ENCODE measurements around the gene ABI3BP.

The ABI3BP gene

DNA sequence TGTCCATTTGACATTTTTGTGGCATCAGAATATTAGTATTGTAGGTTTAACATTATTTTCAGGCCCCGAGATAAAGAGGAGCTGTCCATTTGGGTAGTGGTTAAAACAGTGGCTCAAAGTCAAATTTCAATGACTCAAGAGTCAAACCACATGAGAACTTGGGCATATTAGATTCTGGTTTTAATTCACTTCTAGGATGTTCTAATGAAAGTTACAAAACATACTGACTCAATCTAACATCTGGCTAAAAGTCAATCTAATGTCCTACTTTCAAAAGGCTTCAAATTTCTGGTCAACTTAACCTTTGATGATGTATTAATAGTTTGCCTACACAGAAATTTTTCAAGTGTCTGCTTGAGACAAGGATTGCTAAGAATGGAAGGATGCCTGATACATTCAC, 112.4 kb downstream of the ABI3BP start:
- DNase-seq = no peak

DNA sequence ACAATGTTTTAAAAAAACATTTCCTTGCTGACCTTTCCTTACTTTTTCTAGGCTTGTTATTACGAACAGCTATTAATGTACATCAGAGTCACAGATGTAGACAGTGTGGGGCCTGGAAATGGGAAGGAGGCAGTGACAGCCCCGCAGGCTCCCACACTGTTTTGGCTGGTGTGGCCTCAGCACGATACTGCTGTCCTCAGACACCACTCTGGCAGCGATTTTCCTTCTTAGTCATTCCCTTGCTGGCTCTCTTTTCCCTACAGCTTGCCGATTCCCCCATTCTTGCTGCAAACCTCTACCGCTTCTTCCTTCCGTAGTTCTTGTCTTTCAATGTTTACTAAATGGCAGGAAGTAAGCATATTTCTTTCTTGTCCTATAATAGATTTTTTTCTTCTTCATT, 113.1 kb downstream of the ABI3BP start:
- no peak for DNase-seq

DNA sequence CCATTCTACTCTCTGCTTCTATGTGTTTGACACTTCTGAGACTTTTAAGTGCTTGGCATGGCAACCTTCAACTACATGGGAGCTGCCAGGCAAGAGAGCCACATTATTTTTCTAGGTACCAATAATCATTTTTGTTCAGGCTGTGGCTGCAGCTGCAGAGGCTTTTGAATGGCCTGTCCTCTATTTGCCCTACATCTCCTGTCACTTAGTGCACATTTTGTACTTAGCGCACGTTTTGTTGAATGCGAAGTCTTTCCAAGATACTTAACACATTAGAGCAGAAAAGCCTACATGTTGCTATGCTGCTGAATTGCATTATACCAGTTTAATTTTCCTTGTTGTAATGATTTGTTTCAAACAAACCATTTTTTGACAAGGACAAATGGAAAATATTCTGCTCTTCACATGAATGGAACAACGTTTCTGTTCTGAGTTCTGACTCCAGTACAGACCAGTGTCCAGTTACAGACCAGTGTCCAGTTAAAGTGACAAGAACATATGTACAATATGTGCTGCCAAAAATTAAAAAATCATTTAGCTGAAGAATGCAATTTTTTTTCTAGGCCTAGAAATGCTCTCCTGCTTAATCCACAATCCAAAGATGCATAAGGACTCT, 113.9 kb downstream of the ABI3BP start:
- DNase-seq = no peak

DNA sequence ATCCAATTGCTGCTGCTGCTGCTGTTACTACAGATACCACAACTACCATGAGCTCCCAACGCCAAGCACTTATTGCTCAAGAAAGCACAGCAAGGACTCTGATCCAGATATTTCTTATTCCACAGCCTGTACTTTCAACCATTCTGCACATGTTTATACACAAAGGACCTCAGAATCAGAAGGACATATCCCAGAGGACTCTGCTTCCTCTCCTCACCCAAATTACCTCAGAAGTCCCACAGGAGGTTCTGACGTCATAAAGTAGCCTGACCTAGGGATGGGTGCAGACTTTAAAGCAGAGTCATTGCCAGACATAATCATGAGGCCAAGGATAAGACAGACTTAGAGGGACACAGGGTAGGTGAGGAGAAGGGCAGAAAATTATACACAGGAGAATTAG, 115.9 kb downstream of the ABI3BP start:
- no peak for DNase-seq

DNA sequence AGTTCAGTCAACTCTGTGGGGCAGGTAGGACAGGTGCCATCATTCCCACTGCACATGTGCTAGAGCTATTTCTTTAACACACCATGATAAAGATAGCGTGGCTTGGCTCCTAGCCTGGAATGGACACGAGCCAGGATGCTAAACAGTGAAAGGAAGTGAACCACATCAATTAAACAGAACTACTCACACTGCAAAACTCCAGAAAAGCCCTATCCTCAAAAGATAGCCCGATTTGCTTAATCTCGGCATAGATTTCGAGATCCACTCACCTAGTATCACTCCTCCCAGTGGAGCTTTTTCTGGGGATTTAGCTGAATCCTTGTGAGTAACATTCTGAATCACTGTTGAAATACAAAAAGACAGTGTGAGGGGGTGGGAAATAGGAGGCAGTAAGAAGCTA, 118.0 kb downstream of the ABI3BP start:
- no peak for DNase-seq

DNA sequence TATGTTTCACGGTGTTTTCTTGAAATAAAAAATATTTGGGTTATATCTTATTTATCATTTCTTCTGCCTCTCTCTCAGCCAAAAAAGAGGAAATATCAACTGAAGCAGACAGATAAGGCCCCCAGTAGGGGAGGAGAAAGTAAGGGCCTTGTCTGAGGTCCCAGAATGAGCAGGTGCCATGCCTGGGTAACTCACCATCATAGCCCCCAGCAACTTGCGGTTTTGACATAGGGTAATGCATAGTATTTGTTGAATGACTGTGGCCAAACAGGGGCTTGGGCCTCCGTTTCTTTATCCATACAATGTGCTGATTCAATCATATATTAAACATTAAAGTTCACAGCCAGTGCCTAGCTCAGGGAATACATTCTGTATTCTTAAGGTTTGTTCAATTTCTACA, 119.6 kb downstream of the ABI3BP start:
- no peak for DNase-seq

DNA sequence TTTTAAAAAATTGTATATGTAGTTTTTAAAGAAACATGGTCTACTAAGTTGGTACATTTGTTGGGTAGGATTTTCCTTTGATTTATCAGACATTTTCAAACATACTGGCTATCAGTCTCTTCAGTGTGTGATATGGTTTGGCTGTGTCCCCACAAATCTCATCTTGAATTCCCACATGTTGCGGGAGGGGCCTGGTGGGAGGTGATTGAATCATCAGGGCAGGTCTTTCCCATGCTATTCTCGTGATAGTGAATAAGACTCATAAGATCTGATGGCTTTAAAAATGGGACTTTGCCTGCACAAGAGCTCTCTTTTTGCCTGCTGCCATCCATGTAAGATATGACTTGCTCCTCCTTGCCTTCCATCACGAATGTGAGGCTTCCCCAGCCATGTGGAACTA, 121.9 kb downstream of the ABI3BP start:
- DNase-seq = no peak

DNA sequence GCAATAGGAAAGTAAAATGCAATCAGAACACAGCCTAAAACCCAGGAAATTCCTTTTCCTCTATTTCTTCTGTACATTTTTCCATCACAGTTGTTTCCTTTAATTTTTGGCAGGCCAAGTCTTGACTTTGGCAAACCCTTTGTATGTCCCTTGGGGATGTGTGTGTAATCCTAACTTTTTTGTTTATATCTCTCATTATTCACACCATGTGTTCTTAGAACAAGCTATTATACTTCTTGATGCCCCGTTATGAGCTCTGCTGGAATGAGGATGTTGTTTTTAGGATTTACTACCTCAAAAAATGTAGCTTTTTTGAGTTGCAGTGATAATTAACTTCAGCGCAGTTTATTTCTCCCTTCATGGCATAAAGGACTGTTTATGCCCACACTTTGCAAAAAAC, 123.4 kb downstream of the ABI3BP start:
- no peak for DNase-seq

DNA sequence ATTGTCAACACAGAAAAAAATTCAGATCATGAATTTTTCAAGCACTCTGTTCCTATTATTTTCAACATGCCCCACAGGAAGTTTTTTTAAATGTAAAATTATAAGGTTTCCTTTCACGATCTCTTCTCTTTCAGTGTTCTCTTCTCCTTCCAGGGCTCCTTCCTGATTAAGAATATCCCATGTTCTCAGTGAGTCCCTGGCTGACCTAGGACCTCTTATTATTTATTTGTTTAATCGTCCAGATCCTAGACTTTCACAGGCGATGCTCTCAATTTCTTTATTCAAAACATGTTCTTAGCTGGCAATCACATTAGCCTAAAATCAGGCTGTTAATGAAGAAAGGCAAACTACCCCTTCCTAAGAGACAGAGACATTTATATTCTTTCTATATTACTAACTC, 124.3 kb downstream of the ABI3BP start:
- DNase-seq = no peak

DNA sequence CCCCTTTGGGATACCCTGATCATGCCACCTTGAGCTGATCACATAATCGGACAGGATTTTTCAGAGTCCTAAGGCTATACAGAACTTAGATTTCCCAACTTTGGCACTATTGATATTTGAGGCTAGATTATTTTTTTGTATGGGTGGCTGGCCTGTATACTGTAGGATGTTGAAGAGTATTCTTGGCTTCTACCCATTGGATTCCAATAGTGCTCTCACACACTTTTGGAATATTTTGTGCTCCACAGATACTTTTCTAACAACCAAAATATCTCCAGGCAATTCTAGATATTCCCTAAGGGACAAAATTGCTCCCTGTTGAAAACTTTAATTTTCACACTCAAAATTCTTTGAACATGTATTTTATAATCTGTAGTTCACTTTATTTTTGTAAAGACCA, 125.1 kb downstream of the ABI3BP start:
- no peak for DNase-seq

DNA sequence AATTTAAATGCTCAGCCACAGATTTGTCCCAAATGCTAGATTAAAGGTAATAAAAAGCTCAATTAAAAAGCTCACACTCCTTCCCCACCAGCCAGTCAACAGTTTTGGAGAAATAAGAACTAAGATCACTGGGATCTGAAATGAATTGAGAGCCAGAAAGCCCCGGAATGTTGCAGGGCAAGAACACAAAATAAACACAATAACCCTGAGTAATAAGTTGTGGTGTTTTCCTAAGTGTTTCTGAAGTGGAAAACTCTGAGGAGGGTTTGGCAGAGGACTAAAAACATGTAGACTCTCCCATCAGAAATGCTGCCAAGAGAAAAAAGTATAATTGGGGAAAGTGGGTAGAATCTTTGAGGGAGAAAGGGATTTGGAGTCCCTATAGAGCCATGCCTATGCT, 127.8 kb downstream of the ABI3BP start:
- DNase-seq = no peak

DNA sequence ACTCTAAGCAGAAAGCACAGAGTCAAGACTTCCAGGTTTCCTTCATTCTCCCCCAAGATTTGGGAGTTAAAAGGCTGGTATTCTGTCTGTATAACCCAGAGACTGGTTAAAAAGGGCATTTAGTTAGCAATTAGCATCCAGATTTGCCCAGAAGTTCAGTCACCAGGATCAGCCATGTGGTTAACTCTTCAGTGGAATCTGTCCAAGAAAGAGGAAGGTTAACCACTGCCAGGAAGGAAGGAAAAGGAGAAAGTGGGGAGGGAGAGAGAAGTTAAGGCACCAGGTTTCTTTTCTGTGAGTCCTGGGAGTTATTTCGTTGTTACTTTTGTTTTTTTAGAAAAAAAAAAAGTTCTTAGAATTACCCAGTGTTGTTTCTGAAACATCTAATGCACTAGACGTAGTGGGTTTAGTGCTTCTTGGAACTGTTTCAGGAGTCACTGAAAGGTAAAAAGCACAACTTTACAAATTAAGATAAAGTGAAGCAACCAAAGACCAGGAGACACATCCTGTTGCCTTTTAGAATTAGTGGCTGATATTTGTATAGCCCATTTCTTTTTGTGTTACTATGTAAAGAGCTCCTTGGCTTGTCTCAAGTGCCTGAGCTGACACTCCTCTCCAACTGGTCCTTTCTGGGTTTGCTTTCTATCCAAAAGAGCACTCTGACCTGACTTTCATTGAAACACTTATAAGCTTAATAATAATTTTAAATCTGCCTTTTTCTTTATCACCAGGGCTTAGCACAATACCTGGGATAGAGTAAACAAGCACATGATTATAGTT, 128.6 kb downstream of the ABI3BP start:
- DNase-seq = no peak

DNA sequence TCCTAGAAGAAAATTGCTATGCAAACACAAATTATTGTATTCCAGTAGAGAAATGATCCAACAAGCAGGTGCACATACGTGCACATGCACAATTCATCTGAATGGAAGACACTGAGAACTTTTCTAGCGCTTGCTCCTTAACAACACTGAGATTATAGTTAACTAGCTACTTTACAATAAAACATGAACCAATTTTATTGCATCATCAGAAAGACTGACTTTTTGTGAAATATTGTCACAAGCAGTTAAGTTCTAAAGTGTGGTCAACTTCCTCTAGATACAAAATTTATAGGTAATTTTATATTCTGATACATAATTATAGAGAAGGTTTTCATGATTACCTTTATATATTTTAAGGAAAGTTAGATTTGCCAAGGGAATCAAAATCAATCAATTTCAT, 135.4 kb downstream of the ABI3BP start:
- no peak for DNase-seq

DNA sequence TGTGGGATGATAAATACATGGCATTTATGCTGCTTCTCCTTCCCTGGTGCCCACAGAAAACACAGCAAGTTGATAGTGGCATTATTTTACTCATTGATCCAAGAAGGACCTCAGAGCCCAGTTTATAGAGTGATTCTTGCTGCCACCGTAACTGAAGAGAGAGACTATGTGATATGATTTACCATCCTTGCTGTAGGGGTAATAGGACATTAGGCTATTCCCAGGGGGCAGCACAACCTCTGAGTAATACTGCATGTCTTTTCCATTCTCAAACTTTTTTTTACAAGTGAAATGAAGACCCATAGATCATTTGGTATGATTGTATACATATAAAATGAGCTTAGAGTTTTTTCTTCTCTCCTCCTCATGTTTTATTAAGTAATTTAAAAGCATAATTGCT, 136.4 kb downstream of the ABI3BP start:
- no peak for DNase-seq

DNA sequence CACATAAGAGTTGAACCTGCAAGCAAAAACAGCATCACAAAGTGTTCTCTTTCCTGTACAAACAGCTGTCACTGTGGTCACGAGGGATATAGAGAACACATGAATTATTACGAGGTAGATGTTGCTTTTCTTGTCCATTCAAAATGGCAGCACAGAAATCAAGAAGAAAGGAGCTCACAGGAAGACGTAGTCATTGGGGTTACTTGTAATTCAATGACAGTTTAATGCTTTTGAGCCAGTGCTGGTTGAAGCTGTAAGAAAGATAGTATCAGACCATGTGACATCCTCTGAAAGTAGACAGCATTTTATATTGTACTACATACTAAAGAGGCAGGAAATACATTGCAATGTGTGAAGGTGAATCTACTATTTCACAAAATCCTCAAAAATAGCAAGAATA, 140.4 kb downstream of the ABI3BP start:
- no peak for DNase-seq

DNA sequence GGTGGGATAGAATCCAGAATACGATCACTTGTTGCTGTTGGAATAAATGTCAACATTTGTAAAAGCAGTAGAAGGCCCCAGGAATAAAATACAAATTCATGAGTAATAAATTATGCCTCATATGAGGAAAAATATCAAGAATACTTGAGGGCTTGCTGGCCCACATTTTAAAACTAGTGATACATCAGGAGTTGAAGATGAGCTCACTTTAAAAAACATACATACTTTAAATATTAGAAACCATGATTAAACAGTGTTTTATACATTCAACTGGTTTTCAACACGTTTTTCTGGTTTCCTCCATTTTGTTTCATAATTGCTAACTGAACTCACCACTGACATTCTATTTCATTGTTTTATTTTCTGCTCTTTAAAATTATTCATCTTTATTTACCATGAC, 142.5 kb downstream of the ABI3BP start:
- DNase-seq = no peak

DNA sequence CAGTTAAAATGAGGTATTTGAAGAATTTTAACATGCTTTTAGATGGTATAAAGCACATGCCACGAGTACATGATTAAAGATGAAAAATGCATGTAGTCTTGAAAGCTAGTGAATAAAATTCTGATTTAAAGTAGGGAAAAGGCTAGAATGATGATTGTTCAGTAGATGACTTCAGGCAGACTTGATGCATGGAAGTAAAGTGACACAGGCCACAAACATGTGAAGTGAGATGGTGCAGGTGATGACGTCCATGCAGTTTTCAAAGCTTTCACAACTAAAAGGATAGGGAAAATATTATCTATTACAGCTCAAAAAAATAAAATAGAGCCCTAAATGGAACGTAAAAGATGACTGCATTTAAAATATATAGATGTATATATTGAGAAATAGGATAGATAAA, 143.1 kb downstream of the ABI3BP start:
- no peak for DNase-seq

DNA sequence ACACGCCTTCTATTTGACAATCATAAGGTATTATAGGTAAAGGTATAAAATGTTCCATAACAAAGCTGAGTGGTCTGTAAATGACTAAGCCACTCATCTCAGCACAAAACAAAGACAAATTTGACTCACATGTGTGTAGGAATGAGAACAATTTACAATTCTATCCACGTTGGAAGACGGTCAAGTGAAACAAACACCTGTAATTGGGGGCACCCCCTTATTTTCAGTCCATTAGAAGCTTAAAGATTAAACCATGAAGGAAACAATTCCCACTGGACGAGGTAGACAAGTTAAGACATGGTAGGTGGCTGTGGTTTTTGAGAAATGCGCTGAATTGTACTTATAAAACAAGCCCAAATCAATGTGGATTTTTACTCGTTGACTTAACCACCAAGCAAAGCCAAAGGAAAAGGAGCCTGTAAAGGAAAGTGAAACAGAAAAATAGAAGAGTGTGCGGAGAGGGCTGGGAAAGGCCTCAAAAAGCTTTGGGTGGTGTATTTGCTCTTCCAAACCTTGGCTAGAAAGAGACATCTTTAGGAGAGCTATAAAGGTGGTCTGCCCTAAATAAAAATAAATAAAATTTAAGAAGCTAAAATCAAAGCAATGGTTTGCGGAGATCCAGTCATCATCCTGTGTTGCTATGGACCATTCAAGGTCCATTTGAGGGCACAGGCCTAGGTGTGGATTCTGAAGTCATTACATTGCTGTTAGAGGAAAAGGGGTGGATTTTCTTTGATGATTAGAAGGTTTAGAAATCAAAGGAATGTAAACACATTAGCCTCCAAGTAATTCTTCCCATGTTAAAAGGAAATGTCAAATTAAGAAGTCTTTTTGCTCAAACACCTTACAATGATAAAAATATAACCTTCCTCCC, 148.9 kb downstream of the ABI3BP start:
- no peak for DNase-seq

DNA sequence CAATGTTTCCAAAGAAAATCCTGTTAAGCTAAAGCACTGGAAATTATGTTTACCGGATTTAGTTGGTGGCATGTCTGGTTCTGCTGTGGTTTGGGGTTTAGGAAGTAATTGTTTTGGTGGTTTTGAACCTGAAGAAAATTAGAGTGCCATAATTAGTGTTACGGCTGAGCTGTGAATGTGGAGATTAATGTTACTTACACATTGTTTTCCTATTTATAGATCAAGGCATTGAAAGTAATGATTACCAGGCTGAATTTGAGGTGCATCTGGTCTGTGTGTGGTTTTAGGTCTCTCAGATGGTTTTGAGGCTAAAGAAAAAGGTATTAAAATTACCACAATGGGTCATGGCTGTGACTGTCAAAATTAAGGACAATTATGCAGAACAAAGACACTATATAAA, 155.1 kb downstream of the ABI3BP start:
- no peak for DNase-seq

DNA sequence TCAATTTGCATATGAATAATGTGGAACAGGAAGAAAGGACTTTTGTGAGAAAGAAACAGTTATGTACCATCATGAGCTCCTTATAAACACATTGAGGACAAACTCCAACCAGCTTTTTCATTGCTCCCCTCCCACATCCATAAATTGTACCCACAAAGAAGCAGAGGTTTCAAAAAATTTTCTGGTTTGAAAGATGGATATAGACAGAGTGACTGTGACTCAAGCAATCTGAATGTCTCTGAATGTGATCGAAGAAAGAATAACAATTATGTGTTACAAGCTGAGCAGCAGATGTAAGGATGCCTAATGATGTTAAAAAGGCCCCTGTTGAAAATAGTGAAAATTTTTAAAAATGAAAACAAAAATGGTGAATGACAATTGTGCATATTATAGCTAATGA, 156.6 kb downstream of the ABI3BP start:
- DNase-seq = no peak

DNA sequence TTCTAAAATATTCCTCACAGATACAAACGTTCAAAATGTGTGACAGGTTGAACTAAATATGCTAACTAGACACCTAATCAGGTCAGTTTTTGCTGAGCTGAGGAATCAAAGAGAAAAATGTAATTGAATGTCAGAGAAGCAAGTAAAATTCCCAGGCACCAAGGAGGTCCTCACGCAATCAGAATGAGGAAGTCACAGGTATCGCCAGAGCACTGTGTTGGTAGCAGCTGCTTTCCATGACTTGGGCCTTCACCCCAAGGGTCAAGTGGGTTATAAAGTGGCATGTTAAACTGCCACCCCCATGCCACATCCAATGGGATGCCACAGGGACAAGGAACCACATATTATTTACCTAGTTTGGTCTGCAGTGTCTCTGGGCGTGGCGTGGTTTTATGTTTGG, 158.9 kb downstream of the ABI3BP start:
- no peak for DNase-seq

DNA sequence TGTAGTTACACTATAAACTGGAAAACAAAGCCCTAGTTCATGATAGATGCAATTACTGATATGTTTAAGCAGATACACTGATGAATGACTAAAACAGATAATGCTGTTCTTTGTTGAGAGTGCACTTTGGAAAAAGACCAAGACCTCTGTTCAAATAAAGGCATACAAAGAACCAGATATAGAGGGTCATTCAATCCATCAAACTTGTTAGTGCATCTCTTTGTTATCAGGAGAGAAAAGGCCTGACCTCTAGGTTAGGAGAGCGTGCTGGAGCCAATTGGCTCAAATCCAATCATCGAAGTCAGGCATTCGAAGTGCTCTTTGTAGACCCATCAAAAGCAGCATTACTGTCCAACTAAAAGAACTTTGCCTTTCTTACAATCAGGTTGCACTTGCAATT, 159.7 kb downstream of the ABI3BP start:
- DNase-seq = peak in 1 of 2 donors; percentile 39

DNA sequence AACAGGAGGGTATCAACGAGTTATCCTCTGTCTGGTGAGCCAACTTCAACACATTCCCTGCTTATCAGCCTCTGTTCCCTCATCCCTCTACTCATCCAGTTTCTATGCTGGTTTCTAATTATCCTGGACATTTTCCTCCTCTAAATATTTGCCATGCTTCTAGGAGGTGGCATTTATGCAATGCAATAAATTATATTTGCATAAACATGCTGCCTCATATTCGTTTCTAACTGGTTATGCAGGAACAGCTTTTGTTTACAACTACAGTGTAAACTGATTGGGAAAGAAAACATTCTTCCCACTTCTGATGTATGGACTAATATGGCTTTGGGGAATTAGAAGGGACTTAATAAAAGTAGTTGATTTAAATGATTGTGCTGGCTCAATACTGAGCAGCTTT, 161.6 kb downstream of the ABI3BP start:
- no peak for DNase-seq

DNA sequence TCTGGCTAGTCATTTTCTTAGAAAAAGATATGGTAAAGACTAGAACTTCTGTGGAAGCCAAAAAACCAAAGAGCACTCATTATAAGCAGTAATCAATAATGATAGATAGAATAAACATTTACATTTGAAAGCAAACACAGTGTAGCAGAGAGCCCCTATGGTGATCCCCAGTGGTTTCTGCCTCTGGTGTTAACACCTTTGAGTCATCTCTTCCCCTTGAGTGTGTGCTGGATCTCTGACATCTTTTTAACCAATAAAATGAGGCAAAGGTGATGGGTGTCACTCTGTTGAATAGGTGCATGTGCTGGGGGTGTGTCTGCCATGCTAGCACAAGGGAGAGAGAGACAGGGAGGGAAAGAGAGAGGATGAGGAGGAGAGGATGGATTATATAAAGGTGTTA, 162.3 kb downstream of the ABI3BP start:
- no peak for DNase-seq
